ENCODE results near the gene PDE8B.

GRCh38 chr5:77437194-77437593 lies 226.7 kb downstream of the PDE8B start:
- TF ChIP-seq, protein P1, sequence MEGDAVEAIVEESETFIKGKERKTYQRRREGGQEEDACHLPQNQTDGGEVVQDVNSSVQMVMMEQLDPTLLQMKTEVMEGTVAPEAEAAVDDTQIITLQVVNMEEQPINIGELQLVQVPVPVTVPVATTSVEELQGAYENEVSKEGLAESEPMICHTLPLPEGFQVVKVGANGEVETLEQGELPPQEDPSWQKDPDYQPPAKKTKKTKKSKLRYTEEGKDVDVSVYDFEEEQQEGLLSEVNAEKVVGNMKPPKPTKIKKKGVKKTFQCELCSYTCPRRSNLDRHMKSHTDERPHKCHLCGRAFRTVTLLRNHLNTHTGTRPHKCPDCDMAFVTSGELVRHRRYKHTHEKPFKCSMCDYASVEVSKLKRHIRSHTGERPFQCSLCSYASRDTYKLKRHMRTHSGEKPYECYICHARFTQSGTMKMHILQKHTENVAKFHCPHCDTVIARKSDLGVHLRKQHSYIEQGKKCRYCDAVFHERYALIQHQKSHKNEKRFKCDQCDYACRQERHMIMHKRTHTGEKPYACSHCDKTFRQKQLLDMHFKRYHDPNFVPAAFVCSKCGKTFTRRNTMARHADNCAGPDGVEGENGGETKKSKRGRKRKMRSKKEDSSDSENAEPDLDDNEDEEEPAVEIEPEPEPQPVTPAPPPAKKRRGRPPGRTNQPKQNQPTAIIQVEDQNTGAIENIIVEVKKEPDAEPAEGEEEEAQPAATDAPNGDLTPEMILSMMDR (IDR thresholded peaks at IDR 0.05): peak; percentile 27 to 46 (median 36)
- no peak for TF ChIP-seq POLR2A (IDR thresholded peaks at IDR 0.05)
